Neural cell (in vitro differentiated cells): Measurements from ENCODE around the gene PTPRK.

Experiments used
- CTCF ChIP-seq: fragments of 450-650 bp; IDR thresholded peaks from 2 replicates; pipeline ENCODE4 v1.5.1; 2014; ENCODE audit warnings: antibody characterized with exemption, mild to moderate bottlenecking, moderate library complexity; ENCODE audit not compliant: poor library complexity, severe bottlenecking
- EP300 ChIP-seq: fragments of 450-650 bp; conservative IDR thresholded peaks from 2 replicates; pipeline ENCODE4 v1.6.1; 2014; ENCODE audit warnings: antibody characterized with exemption, mild to moderate bottlenecking, moderate library complexity; ENCODE audit not compliant: poor library complexity, severe bottlenecking
- EZH2 ChIP-seq: fragments of 200-600, 300-800 bp; shearing (Covaris generic), sonication (generic); IDR thresholded peaks from 2 replicates; pipeline ENCODE4 v1.6.1; 2014; ENCODE audit warnings: antibody characterized with exemption, low read length, borderline replicate concordance, mild to moderate bottlenecking; ENCODE audit not compliant: insufficient read depth, poor library complexity, severe bottlenecking
- POLR2AphosphoS5 ChIP-seq: IDR thresholded peaks from 2 replicates; pipeline ENCODE4 v1.6.1; 2012
- RAD21 ChIP-seq: fragments of 450-650 bp; conservative IDR thresholded peaks from 2 replicates; pipeline ENCODE4 v1.6.1; 2014; ENCODE audit warnings: antibody characterized with exemption, mild to moderate bottlenecking, moderate library complexity
- TAF1 ChIP-seq: IDR thresholded peaks from 2 replicates; pipeline ENCODE4 v1.6.1; 2012; ENCODE audit warnings: low read depth
- TF ChIP-seq, protein P1 (sequence below): IDR thresholded peaks from 2 replicates; pipeline ENCODE4 v1.6.1; 2012; ENCODE audit warnings: borderline replicate concordance

DNA sequence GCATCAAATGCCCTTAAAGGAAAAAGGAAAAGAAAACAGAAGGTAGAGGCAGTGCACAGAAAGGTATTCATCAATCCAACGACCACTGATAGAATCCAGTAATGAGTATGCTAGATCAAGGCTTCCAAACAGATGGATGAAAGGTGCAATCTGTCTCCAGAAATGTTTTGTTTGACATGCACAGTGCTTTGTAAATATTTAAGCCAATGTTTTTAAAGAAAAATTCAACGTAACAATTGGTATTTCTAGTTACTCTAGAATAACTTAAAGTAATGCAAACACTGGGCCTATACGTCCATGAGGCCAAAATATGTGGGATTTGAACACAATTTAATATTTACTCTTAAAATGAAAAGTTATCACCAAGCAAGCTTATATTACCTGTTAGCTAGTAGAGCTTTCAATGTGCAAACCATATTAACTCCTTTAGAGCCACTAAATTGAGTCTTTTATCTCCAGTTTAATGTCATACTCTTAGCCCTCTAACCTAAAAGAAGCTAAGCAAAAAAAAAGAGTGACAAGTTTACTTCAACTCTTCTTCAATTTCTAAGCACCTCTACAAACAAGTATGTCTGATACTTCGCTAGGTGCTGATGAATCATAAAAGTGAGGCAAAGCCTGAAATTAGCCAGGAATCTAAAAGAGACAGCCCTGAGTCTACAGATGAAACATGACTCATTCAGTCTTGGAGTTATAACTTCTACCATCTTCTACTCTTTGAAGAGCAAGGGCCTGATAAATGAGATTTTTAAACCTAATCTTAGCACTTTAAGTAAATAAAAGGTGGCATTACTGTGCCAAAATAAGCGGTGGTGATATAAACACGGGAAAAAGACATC, 169.8 kb downstream of the PTPRK start:
- no peak for TF ChIP-seq CTCF
- no peak for TF ChIP-seq RAD21
- TF ChIP-seq EP300: no peak
- no peak for TF ChIP-seq POLR2AphosphoS5
- no peak for TF ChIP-seq TAF1
- no peak for TF ChIP-seq EZH2
- TF ChIP-seq, protein P1, sequence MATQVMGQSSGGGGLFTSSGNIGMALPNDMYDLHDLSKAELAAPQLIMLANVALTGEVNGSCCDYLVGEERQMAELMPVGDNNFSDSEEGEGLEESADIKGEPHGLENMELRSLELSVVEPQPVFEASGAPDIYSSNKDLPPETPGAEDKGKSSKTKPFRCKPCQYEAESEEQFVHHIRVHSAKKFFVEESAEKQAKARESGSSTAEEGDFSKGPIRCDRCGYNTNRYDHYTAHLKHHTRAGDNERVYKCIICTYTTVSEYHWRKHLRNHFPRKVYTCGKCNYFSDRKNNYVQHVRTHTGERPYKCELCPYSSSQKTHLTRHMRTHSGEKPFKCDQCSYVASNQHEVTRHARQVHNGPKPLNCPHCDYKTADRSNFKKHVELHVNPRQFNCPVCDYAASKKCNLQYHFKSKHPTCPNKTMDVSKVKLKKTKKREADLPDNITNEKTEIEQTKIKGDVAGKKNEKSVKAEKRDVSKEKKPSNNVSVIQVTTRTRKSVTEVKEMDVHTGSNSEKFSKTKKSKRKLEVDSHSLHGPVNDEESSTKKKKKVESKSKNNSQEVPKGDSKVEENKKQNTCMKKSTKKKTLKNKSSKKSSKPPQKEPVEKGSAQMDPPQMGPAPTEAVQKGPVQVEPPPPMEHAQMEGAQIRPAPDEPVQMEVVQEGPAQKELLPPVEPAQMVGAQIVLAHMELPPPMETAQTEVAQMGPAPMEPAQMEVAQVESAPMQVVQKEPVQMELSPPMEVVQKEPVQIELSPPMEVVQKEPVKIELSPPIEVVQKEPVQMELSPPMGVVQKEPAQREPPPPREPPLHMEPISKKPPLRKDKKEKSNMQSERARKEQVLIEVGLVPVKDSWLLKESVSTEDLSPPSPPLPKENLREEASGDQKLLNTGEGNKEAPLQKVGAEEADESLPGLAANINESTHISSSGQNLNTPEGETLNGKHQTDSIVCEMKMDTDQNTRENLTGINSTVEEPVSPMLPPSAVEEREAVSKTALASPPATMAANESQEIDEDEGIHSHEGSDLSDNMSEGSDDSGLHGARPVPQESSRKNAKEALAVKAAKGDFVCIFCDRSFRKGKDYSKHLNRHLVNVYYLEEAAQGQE: no peak
